HepG2 (cell line): ENCODE results near the gene TAL2. TPM values are rescaled to one million over a fixed set of nuclear protein-coding genes. Genes with fewer than 3 reads are reported as not detected.
A peak's percentile ranks its signal among the peaks of the same experiment; 100 is the strongest.

Experiments used
- BCLAF1 ChIP-seq: fragments of 450-650 bp; IDR thresholded peaks from 2 replicates; pipeline ENCODE4 v1.6.1; 2017; ENCODE audit warnings: mild to moderate bottlenecking
- KIAA2018 ChIP-seq: sonication (generic); formaldehyde crosslinking; IDR thresholded peaks from 2 replicates; pipeline ENCODE4 v1.5.0; 2020; ENCODE audit warnings: mild to moderate bottlenecking, missing genetic modification reagents, borderline replicate concordance
- NAIF1 ChIP-seq: sonication (generic); formaldehyde crosslinking; IDR thresholded peaks from 2 replicates; pipeline ENCODE4 v1.5.0; 2020; ENCODE audit warnings: mild to moderate bottlenecking, missing genetic modification reagents, borderline replicate concordance
- ZNF691 ChIP-seq: sonication (generic); formaldehyde crosslinking; IDR thresholded peaks from 2 replicates; pipeline ENCODE4 v1.4.0; 2020; ENCODE audit warnings: missing genetic modification reagents, low read depth, mild to moderate bottlenecking, borderline replicate concordance
- polyA plus RNA-seq, 8 experiments: library from polyadenylated mRNA; depleted of rRNA in 3 of 8; stranded (reverse) in 7 of 8; unstranded in 1 of 8; fragments of >200 nt; fragmentation: Illumina TruSeq in 4 of 8; extraction: Trizol in 4 of 8; gene quantifications; 2 replicates each; pipeline versions ENCODE4 v1.2.1 to v1.2.3, GENCODE V29; 2011 to 2016; ENCODE audit warnings: low read depth in 4 of 8, missing spikeins in 1 of 8, mixed read lengths in 1 of 8; ENCODE audit not compliant: insufficient read depth in 1 of 8
- total RNA-seq, 5 experiments: library from RNA; depleted of rRNA; stranded (reverse); fragments of >200 nt; fragmentation: Illumina TruSeq; extraction: Trizol; gene quantifications; 2 replicates each; pipeline ENCODE4 v1.2.3, GENCODE V29; 2016; ENCODE audit warnings: low read depth in 1 of 5

Gene TAL2
- total and polyA plus RNA-seq, 2 of the 13 experiments (the other 11 are each of a cell fraction or from before 2014, with no cell fraction given), result 0.22 TPM; not detected in 1

GRCh38 chr9:105656131-105656921, 5.9 kb upstream of the TAL2 start (continued):
- TF ChIP-seq BCLAF1 (no peak), ZNF691 (CRISPR knock-in tag) (peak; percentile 49; the same call in 1 of the 2 replicates), NAIF1 (CRISPR knock-in tag) (no peak), KIAA2018 (no peak)
